HG02938 (cell line): ENCODE measurements around the gene WDR33.

Source experiments
- ATAC-seq: cut with Tn5 transposase; IDR thresholded peaks from one replicate; pipeline ENCODE4 v1.9.1; 2021; ENCODE audit warnings: mild to moderate bottlenecking, moderate library complexity; ENCODE audit not compliant: unreplicated experiment

WDR33 gene

GRCh38 chr2:127658641-127659407 lies 152.1 kb downstream of the WDR33 start:
- no peak for ATAC-seq

- ATAC-seq = no peak
Observed at GRCh38 chr2:127658146-127658545, 152.8 kb downstream of the WDR33 start.

GRCh38 chr2:127657232-127657595 lies 153.8 kb downstream of the WDR33 start:
- no peak for ATAC-seq

- no peak for ATAC-seq
Observed at GRCh38 chr2:127656569-127657231, 154.3 kb downstream of the WDR33 start.

GRCh38 chr2:127655209-127656073 lies 155.5 kb downstream of the WDR33 start:
- ATAC-seq = no peak

GRCh38 chr2:127654838-127655175 lies 156.2 kb downstream of the WDR33 start:
- no peak for ATAC-seq

- no peak for ATAC-seq
Observed at GRCh38 chr2:127654084-127654837, 156.7 kb downstream of the WDR33 start.

- no peak for ATAC-seq
Observed at GRCh38 chr2:127653421-127654083, 157.4 kb downstream of the WDR33 start.

- ATAC-seq = no peak
Observed at GRCh38 chr2:127652786-127653357, 158.1 kb downstream of the WDR33 start.

- ATAC-seq = no peak
Observed at GRCh38 chr2:127651971-127652550, 158.9 kb downstream of the WDR33 start.

- ATAC-seq = no peak
Observed at GRCh38 chr2:127651381-127651809, 159.6 kb downstream of the WDR33 start.
